Measurements from ENCODE around the gene CARMIL1.

DNA sequence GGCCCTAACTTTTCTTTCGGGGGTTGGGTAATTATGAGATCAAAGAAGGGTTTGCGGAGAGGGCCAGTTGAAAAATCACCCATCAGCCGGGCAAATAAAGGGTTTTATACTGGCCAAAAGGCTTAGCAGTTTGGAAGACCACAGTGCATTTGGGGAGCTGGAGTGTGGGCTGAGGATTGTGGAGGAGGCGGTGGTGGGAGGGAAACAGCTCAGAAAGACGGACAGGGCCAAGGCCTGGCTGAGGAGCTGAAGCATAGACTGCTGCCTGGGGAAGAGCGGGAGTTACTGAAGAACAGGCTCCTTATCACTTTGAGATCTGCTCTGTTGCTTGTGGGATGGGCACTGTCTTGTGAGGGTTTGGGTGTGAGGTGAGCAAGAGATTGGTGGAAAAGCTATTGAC lies 144.2 kb downstream of the CARMIL1 start:
- TF ChIP-seq, protein P1, sequence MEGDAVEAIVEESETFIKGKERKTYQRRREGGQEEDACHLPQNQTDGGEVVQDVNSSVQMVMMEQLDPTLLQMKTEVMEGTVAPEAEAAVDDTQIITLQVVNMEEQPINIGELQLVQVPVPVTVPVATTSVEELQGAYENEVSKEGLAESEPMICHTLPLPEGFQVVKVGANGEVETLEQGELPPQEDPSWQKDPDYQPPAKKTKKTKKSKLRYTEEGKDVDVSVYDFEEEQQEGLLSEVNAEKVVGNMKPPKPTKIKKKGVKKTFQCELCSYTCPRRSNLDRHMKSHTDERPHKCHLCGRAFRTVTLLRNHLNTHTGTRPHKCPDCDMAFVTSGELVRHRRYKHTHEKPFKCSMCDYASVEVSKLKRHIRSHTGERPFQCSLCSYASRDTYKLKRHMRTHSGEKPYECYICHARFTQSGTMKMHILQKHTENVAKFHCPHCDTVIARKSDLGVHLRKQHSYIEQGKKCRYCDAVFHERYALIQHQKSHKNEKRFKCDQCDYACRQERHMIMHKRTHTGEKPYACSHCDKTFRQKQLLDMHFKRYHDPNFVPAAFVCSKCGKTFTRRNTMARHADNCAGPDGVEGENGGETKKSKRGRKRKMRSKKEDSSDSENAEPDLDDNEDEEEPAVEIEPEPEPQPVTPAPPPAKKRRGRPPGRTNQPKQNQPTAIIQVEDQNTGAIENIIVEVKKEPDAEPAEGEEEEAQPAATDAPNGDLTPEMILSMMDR (IDR thresholded peaks at IDR 0.05), result no peak
- TF ChIP-seq POLR2A (IDR thresholded peaks at IDR 0.05), result no peak

Measured in suprapubic skin (tissue), 3 donors.